SK-N-SH (cell line): Measurements from ENCODE around the gene YEATS4. TPM values are rescaled to one million over a fixed set of nuclear protein-coding genes. Genes with fewer than 3 reads are reported as not detected.

ENCODE experiments used
- CTCF ChIA-PET: fragments of 300-600, 350-600 bp; formaldehyde crosslinking; extraction: SDS; loops from one replicate; lab custom pipeline; 2021; lab: Yijun Ruan, JAX
- POLR2A ChIA-PET: fragments of 350-600 bp; sonication (Branson Sonifier 250); formaldehyde crosslinking; extraction: SDS; loops from one replicate; lab custom pipeline; 2020; ENCODE audit warnings: antibody characterized with exemption, inconsistent platforms; lab: Yijun Ruan, JAX
- DNase-seq: peaks from one replicate; pipeline ENCODE4 v3.0.0; 2012
- H2AFZ ChIP-seq: fragments of 200-600 bp; sonication (generic); 2 replicates; pipeline ENCODE4 v1.8.1; 2016; ENCODE audit warnings: antibody characterized with exemption, mild to moderate bottlenecking, low read depth
- H3F3A ChIP-seq: fragments of 200-600 bp; sonication (generic); replicated peaks from 2 replicates; pipeline ENCODE3; 2016; ENCODE audit warnings: antibody characterized with exemption, mild to moderate bottlenecking; ENCODE audit not compliant: insufficient read depth
- H3K27ac ChIP-seq, 2 experiments: fragments of 200-500 bp in 1 of 2; fragments of 200-600 bp in 1 of 2; sonication (Bioruptor generic) in 1 of 2; sonication (generic), shearing (Covaris generic) in 1 of 2; 2 replicates each; pipeline versions ENCODE4 v1.5.1 to v1.6.1; 2014 to 2016; ENCODE audit warnings: low read depth in 2 of 2, inconsistent platforms in 1 of 2, low read length in 1 of 2, mild to moderate bottlenecking in 1 of 2, mixed read lengths in 1 of 2
- H3K27me3 ChIP-seq: fragments of 200-600 bp; sonication (generic), shearing (Covaris generic); 2 replicates; pipeline ENCODE4 v1.6.1; 2016; ENCODE audit warnings: mixed run types; ENCODE audit not compliant: insufficient read depth
- H3K36me3 ChIP-seq, 2 experiments: fragments of 200-500 bp in 1 of 2; fragments of 200-600 bp in 1 of 2; sonication (Bioruptor generic) in 1 of 2; sonication (generic) in 1 of 2; replicated peaks in 1 of 2; 2 replicates each; pipeline versions ENCODE3 to v1.5.1; 2014 to 2016; ENCODE audit warnings: low read length in 1 of 2, mild to moderate bottlenecking in 1 of 2; ENCODE audit not compliant: insufficient read depth in 2 of 2, control insufficient read depth in 1 of 2
- H3K4me1 ChIP-seq, 2 experiments: fragments of 200-500 bp in 1 of 2; fragments of 200-600 bp in 1 of 2; sonication (Bioruptor generic) in 1 of 2; sonication (generic), shearing (Covaris generic) in 1 of 2; 2 replicates each; pipeline versions ENCODE4 v1.5.1 to v1.6.1; 2014 to 2016; ENCODE audit warnings: low read depth in 1 of 2, low read length in 1 of 2, mixed run types in 1 of 2; ENCODE audit not compliant: insufficient read depth in 2 of 2, control insufficient read depth in 1 of 2
- H3K4me2 ChIP-seq: fragments of 200-600 bp; sonication (generic), shearing (Covaris generic); 2 replicates; pipeline ENCODE4 v1.6.1; 2017; ENCODE audit warnings: mixed run types
- H3K4me3 ChIP-seq, 2 experiments: fragments of 200-500 bp in 1 of 2; fragments of 200-600 bp in 1 of 2; sonication (Bioruptor generic) in 1 of 2; sonication (generic), shearing (Covaris generic) in 1 of 2; 2 replicates each; pipeline versions ENCODE4 v1.5.1 to v1.8.1; 2014 to 2016; ENCODE audit warnings: low read depth in 2 of 2, inconsistent platforms in 1 of 2, low read length in 1 of 2, mild to moderate bottlenecking in 1 of 2, mixed read lengths in 1 of 2, moderate library complexity in 1 of 2
- H3K79me2 ChIP-seq: fragments of 200-600 bp; sonication (generic); 2 replicates; pipeline ENCODE4 v1.8.1; 2017; ENCODE audit warnings: mild to moderate bottlenecking; ENCODE audit not compliant: insufficient read depth
- H3K9ac ChIP-seq: fragments of 200-600 bp; sonication (generic); 2 replicates; pipeline ENCODE4 v1.6.1; 2017; ENCODE audit warnings: mixed run types
- H3K9me2 ChIP-seq: fragments of 200-600 bp; sonication (generic); 2 replicates; pipeline ENCODE4 v1.6.1; 2017; ENCODE audit warnings: mixed run types
- H3K9me3 ChIP-seq: fragments of 200-600 bp; sonication (generic); 2 replicates; pipeline ENCODE4 v1.6.1; 2017; ENCODE audit warnings: mixed run types, mild to moderate bottlenecking, moderate library complexity
- H4K20me1 ChIP-seq: fragments of 200-600 bp; sonication (generic); 2 replicates; pipeline ENCODE4 v1.6.1; 2017; ENCODE audit warnings: mild to moderate bottlenecking, mixed run types; ENCODE audit not compliant: insufficient read depth
- ELF1 ChIP-seq: IDR thresholded peaks from 2 replicates; pipeline ENCODE4 v1.4.0; 2012
- EZH2phosphoT487 ChIP-seq: fragments of 200-600 bp; sonication (generic); IDR thresholded peaks from 2 replicates; pipeline ENCODE4 v1.6.1; 2017; ENCODE audit warnings: low read depth, mixed run types, mild to moderate bottlenecking, antibody characterized with exemption, moderate library complexity, borderline replicate concordance
- GABPA ChIP-seq: IDR thresholded peaks from 2 replicates; pipeline ENCODE4 v1.4.0; 2012; ENCODE audit warnings: low read depth, mild to moderate bottlenecking
- JUND ChIP-seq: IDR thresholded peaks from 2 replicates; pipeline ENCODE4 v1.4.0; 2012
- MEF2A ChIP-seq: IDR thresholded peaks from 2 replicates; pipeline ENCODE4 v1.4.0; 2012; ENCODE audit warnings: low read depth, borderline replicate concordance
- MXI1 ChIP-seq: IDR thresholded peaks from 2 replicates; pipeline ENCODE4 v1.6.1; 2012; ENCODE audit warnings: mild to moderate bottlenecking, low read depth, low read length, improper control_type of control experiment
- NFIC ChIP-seq: IDR thresholded peaks from 2 replicates; pipeline ENCODE4 v1.4.0; 2012; ENCODE audit warnings: borderline replicate concordance
- NRF1 ChIP-seq: IDR thresholded peaks from 2 replicates; pipeline ENCODE4 v1.6.1; 2012; ENCODE audit warnings: low read depth, mild to moderate bottlenecking, low read length
- RCOR1 ChIP-seq: fragments of 150-350 bp; IDR thresholded peaks from 2 replicates; pipeline ENCODE4 v1.6.1; 2017; ENCODE audit warnings: antibody characterized with exemption, low read length
- SIN3A ChIP-seq: IDR thresholded peaks from 2 replicates; pipeline ENCODE4 v1.6.1; 2012; ENCODE audit warnings: low read depth, mild to moderate bottlenecking, low read length, moderate library complexity, borderline replicate concordance
- SMC3 ChIP-seq: IDR thresholded peaks from 2 replicates; pipeline ENCODE4 v1.6.1; 2012; ENCODE audit warnings: low read depth, low read length, improper control_type of control experiment
- TCF12 ChIP-seq: IDR thresholded peaks from 2 replicates; pipeline ENCODE4 v1.4.0; 2012
- YY1 ChIP-seq: IDR thresholded peaks from 2 replicates; pipeline ENCODE4 v1.4.0; 2012; ENCODE audit warnings: low read depth, mild to moderate bottlenecking
- WGBS: methylation state at CpG from one replicate; pipeline ENCODE4 v1.1.6; 2017; ENCODE audit warnings: low lambda C conversion rate; 5-methylcytosine and 5-hydroxymethylcytosine counted together
- polyA plus RNA-seq, 3 experiments: library from polyadenylated mRNA; depleted of rRNA; stranded (reverse); fragments of >200 nt; gene quantifications; 2 replicates each; pipeline ENCODE4 v1.2.3, GENCODE V29; 2012
- TF ChIP-seq, protein P1 (sequence below): IDR thresholded peaks from 2 replicates; pipeline ENCODE4 v1.4.0; 2012; ENCODE audit warnings: low read depth, borderline replicate concordance
- TF ChIP-seq, protein P2 (sequence below): IDR thresholded peaks from 2 replicates; pipeline ENCODE4 v1.4.0; 2012; ENCODE audit warnings: low read depth, borderline replicate concordance
- TF ChIP-seq, protein P3 (sequence below): fragments of 150-350 bp; IDR thresholded peaks from 2 replicates; pipeline ENCODE4 v1.6.1; 2017; ENCODE audit warnings: antibody characterized with exemption, low read length, low read depth, borderline replicate concordance
- TF ChIP-seq, protein P4 (sequence below): IDR thresholded peaks from 2 replicates; pipeline ENCODE4 v1.4.0; 2012; ENCODE audit warnings: low read depth

Gene YEATS4
- polyA plus RNA-seq, 1 of the 3 experiments (the other 2 are of a cell fraction) = 11.4 TPM

DNA sequence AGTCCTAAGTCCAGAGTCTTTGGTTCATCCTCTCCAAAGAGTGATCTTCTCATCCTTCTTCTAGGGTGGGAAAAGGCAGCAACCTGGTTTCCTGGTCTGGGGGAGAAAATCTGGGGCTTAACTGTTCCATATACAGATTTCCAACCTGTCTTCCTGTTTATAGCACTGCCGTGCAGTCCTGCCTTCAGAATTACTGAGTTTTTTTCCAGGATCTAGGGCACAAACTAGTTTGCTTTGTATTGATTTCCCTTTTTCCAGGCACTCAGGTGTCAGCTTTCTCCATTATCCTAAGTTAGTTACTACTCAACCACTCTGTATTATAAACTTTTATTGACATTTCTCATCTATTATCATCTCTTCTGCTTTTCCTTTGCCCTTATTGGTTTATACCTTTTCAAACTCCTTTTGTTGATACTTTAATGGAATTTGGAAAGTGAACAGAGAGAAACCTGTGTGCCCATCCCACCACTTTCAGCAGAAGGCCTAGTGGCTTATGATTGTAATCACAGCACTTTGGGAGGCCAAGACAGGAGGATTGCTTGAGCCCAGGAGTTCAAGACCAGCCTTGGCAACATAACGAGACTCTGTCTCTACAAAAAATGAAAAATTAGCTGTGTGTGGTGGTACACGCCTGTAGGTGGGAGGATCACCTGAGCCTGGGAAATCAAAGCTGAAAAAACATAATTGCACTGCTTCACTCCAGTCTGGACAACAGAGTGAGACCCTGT, 15.5 kb upstream of the YEATS4 start:
- Histone ChIP-seq H3K9me2 (no peaks in the 10 kb centered on the region), H2AFZ (no peak overlapping the region), H3F3A (no peaks in the 10 kb centered on the region), H3K79me2 (no peaks in the 10 kb centered on the region), H3K27me3 (no peaks in the 10 kb centered on the region; the same call in 1 of the 2 replicates), H3K9me3 (no peaks in the 10 kb centered on the region), H3K4me1 (no peaks in the 10 kb centered on the region), H3K4me2 (no peak overlapping the region), H3K9ac (no peak overlapping the region), H3K4me3 (no peak overlapping the region), H3K27ac (no peak overlapping the region), H3K36me3 (no peaks in the 10 kb centered on the region), H4K20me1 (no peaks in the 10 kb centered on the region)
- WGBS = 65% methylated on average over 3 of the region's 3 CpGs
- no peak for DNase-seq
- TF ChIP-seq SMC3 (no peak), NRF1 (no peak), JUND (no peak), RCOR1 (no peak), NFIC (no peak), ELF1 (no peak), YY1 (no peak), TCF12 (no peak), EZH2phosphoT487 (no peak), SIN3A (no peak), MEF2A (no peak), GABPA (no peak), MXI1 (no peak)
- TF ChIP-seq, protein P1, sequence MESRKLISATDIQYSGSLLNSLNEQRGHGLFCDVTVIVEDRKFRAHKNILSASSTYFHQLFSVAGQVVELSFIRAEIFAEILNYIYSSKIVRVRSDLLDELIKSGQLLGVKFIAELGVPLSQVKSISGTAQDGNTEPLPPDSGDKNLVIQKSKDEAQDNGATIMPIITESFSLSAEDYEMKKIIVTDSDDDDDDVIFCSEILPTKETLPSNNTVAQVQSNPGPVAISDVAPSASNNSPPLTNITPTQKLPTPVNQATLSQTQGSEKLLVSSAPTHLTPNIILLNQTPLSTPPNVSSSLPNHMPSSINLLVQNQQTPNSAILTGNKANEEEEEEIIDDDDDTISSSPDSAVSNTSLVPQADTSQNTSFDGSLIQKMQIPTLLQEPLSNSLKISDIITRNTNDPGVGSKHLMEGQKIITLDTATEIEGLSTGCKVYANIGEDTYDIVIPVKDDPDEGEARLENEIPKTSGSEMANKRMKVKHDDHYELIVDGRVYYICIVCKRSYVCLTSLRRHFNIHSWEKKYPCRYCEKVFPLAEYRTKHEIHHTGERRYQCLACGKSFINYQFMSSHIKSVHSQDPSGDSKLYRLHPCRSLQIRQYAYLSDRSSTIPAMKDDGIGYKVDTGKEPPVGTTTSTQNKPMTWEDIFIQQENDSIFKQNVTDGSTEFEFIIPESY = no peak
- TF ChIP-seq, protein P2, sequence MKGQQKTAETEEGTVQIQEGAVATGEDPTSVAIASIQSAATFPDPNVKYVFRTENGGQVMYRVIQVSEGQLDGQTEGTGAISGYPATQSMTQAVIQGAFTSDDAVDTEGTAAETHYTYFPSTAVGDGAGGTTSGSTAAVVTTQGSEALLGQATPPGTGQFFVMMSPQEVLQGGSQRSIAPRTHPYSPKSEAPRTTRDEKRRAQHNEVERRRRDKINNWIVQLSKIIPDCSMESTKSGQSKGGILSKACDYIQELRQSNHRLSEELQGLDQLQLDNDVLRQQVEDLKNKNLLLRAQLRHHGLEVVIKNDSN = no peak
- TF ChIP-seq, protein P3, sequence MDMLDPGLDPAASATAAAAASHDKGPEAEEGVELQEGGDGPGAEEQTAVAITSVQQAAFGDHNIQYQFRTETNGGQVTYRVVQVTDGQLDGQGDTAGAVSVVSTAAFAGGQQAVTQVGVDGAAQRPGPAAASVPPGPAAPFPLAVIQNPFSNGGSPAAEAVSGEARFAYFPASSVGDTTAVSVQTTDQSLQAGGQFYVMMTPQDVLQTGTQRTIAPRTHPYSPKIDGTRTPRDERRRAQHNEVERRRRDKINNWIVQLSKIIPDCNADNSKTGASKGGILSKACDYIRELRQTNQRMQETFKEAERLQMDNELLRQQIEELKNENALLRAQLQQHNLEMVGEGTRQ = no peak
- TF ChIP-seq, protein P4, sequence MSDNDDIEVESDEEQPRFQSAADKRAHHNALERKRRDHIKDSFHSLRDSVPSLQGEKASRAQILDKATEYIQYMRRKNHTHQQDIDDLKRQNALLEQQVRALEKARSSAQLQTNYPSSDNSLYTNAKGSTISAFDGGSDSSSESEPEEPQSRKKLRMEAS = no peak
- ChIA-PET CTCF (interaction anchor here (0.7 to 0.9 kb wide), 2 partner anchors 14 to 33 kb away, joined by 3 read pairs; no protein-coding TSS in a partner anchor), POLR2A (no interaction called here)
